ENCODE data around the gene CNGA4.

- TF ChIP-seq, protein P1, sequence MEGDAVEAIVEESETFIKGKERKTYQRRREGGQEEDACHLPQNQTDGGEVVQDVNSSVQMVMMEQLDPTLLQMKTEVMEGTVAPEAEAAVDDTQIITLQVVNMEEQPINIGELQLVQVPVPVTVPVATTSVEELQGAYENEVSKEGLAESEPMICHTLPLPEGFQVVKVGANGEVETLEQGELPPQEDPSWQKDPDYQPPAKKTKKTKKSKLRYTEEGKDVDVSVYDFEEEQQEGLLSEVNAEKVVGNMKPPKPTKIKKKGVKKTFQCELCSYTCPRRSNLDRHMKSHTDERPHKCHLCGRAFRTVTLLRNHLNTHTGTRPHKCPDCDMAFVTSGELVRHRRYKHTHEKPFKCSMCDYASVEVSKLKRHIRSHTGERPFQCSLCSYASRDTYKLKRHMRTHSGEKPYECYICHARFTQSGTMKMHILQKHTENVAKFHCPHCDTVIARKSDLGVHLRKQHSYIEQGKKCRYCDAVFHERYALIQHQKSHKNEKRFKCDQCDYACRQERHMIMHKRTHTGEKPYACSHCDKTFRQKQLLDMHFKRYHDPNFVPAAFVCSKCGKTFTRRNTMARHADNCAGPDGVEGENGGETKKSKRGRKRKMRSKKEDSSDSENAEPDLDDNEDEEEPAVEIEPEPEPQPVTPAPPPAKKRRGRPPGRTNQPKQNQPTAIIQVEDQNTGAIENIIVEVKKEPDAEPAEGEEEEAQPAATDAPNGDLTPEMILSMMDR (IDR thresholded peaks at IDR 0.05) = no peak
- no peak for TF ChIP-seq EZH2 (IDR thresholded peaks at IDR 0.05; ENCODE audit: borderline replicate concordance, insufficient read depth, low read depth, low read length, poor library complexity, severe bottlenecking)
Observed at GRCh38 chr11:6210274-6210955, 28.5 kb upstream of the CNGA4 start.

Measured in B cell (primary cell).